Measurements from ENCODE around the gene ANO1.

Gene ANO1

GRCh38 chr11:70139785-70140410 lies 61.8 kb downstream of the ANO1 start:
- H3K27me3 Mint-ChIP-seq = peaks cover 27% of the 10 kb centered on the region

DNA sequence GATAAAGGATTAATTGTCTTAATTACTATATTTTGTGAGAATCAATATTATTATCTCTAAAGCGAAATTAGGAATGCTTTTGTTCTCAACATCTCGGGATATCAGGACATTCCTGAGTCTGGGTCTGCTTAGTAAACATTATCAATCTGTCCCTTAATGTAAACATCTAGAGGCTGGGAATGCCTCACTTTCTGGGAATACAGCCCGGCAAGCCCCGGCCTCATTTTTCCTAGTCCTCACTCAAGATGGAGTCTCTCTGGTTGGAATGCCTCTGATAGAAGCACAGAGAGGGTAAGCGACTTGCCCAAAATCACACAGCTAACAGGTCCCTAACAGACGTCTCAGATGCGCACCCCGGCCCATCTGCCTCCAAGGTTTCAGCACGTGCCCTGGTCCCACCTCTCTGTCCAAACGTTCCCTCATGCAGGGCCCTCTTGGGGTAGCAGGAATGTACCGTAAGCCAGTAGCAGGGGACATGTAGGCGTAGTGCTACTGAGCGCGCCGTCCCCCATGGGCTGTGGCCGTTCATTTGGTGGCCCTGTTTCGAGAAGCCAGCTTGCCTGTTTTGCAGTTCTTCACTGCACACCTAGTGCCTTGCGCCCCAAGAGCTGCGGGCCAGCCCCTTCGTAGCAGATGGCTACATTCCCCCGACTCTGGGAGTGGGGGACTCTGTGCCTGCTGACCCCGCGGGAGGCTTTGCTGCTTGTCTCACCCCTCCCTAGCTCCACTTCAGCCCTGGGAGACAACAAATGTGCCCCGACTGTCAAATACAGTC lies 62.8 kb downstream of the ANO1 start:
- Mint-ChIP-seq H3K27me3 (peaks cover 27% of the 10 kb centered on the region), H3K9me3 (no peaks in the 10 kb centered on the region), H3K4me3 (no peak overlapping the region), H3K36me3 (no peaks in the 10 kb centered on the region), H3K27ac (no peak overlapping the region), H3K4me1 (no peaks in the 10 kb centered on the region)

More at GRCh38 chr11:70139785-70140410, 61.8 kb downstream of the ANO1 start:
- no peaks in the 10 kb centered on the region for H3K36me3 Mint-ChIP-seq
- H3K4me3 Mint-ChIP-seq = no peak overlapping the region
- H3K27ac Mint-ChIP-seq = no peak overlapping the region
- no peaks in the 10 kb centered on the region for H3K4me1 Mint-ChIP-seq
- no peaks in the 10 kb centered on the region for H3K9me3 Mint-ChIP-seq

- Mint-ChIP-seq H3K4me1 (no peaks in the 10 kb centered on the region), H3K27ac (no peak overlapping the region), H3K36me3 (no peaks in the 10 kb centered on the region), H3K27me3 (peaks cover 27% of the 10 kb centered on the region), H3K4me3 (no peak overlapping the region), H3K9me3 (no peaks in the 10 kb centered on the region)
Measured at GRCh38 chr11:70141486-70142220, 63.5 kb downstream of the ANO1 start.

DNA sequence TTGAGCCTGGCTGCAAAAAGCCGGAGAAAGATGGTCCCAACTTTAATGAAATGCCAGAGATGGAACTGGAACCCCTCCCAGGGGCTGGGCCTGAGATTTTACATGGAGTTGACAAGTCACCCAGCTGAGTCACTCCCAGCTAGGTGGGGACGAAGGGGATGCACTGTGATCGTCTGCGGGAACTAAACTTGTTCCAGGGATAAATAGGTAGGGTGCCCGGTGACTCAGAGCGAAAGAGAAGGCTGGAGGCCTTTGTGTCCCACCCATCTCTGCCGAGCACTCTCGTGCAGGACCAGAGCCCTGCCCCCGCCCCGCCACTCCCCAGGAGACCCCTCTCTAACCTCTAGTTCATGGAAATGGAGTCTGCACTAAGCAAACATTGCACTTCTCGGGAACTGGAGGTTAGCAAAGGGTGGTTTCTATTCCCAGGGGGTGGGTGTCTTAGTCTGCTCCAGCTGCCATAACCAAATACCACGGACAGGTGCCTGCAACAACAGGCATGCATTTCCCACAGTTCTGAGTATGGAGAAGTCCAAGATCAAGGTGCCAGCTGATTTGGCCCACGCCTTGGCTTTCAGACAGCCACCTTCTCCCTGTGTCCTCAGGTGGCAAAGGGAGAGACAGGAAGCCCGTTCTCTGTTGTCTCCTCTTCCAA lies 64.2 kb downstream of the ANO1 start:
- no peaks in the 10 kb centered on the region for H3K4me1 Mint-ChIP-seq
- peaks cover 29% of the 10 kb centered on the region for H3K27me3 Mint-ChIP-seq
- H3K4me3 Mint-ChIP-seq = no peak overlapping the region
- H3K36me3 Mint-ChIP-seq = no peaks in the 10 kb centered on the region
- no peak overlapping the region for H3K27ac Mint-ChIP-seq
- no peaks in the 10 kb centered on the region for H3K9me3 Mint-ChIP-seq

GRCh38 chr11:70144262-70144661 lies 66.1 kb downstream of the ANO1 start:
- Mint-ChIP-seq H3K36me3 (no peaks in the 10 kb centered on the region), H3K4me3 (no peak overlapping the region)

DNA sequence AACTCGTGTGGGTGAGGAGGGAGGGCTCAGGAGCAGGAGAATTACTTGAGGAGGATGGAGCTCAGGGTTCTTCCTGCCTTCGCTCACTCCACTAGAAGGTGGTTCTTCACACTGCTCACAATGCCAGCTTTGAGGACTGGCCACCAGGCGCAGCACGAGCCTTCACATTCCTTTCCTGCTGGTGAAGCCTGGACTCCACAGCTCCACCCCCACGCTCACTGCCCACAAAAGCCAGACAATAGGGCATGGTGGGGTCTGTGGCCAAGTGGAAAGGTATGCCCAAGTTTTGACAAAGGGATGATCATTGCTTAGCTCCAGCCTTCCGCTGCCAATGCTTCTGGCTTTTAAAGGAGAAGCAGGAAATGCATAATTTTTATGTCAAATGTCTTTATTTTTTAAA lies 67.0 kb downstream of the ANO1 start:
- peaks cover 29% of the 10 kb centered on the region for H3K27me3 Mint-ChIP-seq
- H3K4me3 Mint-ChIP-seq = no peak overlapping the region
- no peaks in the 10 kb centered on the region for H3K9me3 Mint-ChIP-seq
- H3K27ac Mint-ChIP-seq = no peak overlapping the region
- H3K36me3 Mint-ChIP-seq = no peaks in the 10 kb centered on the region
- no peaks in the 10 kb centered on the region for H3K4me1 Mint-ChIP-seq

More at GRCh38 chr11:70144262-70144661, 66.1 kb downstream of the ANO1 start:
- no peaks in the 10 kb centered on the region for H3K9me3 Mint-ChIP-seq
- H3K4me1 Mint-ChIP-seq = no peaks in the 10 kb centered on the region
- H3K27me3 Mint-ChIP-seq = peaks cover 32% of the 10 kb centered on the region
- H3K27ac Mint-ChIP-seq = no peak overlapping the region

GRCh38 chr11:70145841-70146240 lies 67.7 kb downstream of the ANO1 start:
- Mint-ChIP-seq H3K36me3 (no peaks in the 10 kb centered on the region), H3K9me3 (no peaks in the 10 kb centered on the region), H3K27me3 (peaks cover 27% of the 10 kb centered on the region), H3K27ac (no peak overlapping the region), H3K4me3 (no peak overlapping the region), H3K4me1 (no peaks in the 10 kb centered on the region)

- H3K9me3 Mint-ChIP-seq = no peaks in the 10 kb centered on the region
- H3K4me3 Mint-ChIP-seq = no peak overlapping the region
- H3K27me3 Mint-ChIP-seq = peaks cover 27% of the 10 kb centered on the region
- H3K27ac Mint-ChIP-seq = no peak overlapping the region
- no peaks in the 10 kb centered on the region for H3K36me3 Mint-ChIP-seq
- no peaks in the 10 kb centered on the region for H3K4me1 Mint-ChIP-seq
Measured at GRCh38 chr11:70146299-70146698, 68.2 kb downstream of the ANO1 start.

- Mint-ChIP-seq H3K36me3 (no peaks in the 10 kb centered on the region), H3K4me3 (no peak overlapping the region), H3K9me3 (no peaks in the 10 kb centered on the region), H3K4me1 (no peaks in the 10 kb centered on the region), H3K27ac (no peak overlapping the region), H3K27me3 (peaks cover 22% of the 10 kb centered on the region)
Measured at GRCh38 chr11:70146895-70147520, 68.9 kb downstream of the ANO1 start.

DNA sequence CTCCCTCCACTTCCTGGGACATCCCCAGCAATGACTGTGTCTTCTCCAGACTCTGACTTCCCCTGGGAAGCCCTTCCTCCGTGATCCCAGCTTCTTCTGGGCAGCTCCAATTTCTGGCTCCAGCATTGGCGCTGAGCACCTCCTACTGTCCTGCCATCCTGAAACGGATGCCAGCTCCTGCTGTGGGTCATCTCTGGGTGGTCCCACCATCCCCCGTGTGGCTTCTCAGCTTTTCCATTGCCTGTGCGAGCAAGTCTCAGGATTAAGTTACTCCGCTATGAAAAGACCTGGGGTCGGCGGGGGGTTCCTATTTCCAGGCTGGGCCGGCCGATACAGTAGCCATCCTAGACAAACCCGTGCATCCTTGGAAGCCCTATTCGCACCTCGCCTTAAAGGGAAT lies 69.6 kb downstream of the ANO1 start:
- Mint-ChIP-seq H3K27me3 (peaks cover 20% of the 10 kb centered on the region), H3K36me3 (no peaks in the 10 kb centered on the region), H3K9me3 (no peaks in the 10 kb centered on the region), H3K27ac (no peak overlapping the region), H3K4me1 (no peaks in the 10 kb centered on the region), H3K4me3 (no peak overlapping the region)

DNA sequence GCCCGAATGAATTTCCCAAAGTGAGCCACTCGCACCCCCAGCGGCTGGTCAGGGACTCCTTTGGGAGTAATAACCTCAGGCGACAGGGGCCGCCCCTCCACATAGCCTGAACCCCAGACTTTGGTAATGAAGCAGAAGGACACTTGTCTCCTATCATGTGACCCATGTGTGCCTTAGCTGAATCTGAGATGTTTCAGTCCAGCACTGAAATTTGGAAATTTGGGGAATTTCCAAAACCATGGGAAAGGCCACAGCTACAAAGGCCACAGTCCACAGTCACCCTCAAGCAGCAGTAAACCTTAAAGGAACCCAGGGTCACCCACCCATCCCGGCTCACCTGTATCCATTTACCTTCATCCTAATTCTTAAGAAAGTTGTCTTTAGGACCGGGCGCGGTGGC lies 73.6 kb downstream of the ANO1 start:
- H3K4me3 Mint-ChIP-seq = no peak overlapping the region
- H3K27me3 Mint-ChIP-seq = peaks cover 5% of the 10 kb centered on the region
- H3K4me1 Mint-ChIP-seq = no peaks in the 10 kb centered on the region

GRCh38 chr11:70153133-70153727 lies 75.1 kb downstream of the ANO1 start:
- Mint-ChIP-seq H3K27me3 (no peaks in the 10 kb centered on the region), H3K4me3 (no peak overlapping the region), H3K4me1 (no peaks in the 10 kb centered on the region), H3K27ac (no peak overlapping the region), H3K9me3 (no peaks in the 10 kb centered on the region), H3K36me3 (no peaks in the 10 kb centered on the region)

More for the DNA sequence above, 73.6 kb downstream of the ANO1 start:
- no peaks in the 10 kb centered on the region for H3K9me3 Mint-ChIP-seq
- H3K27ac Mint-ChIP-seq = no peak overlapping the region
- H3K36me3 Mint-ChIP-seq = no peaks in the 10 kb centered on the region

- H3K27me3 Mint-ChIP-seq = no peaks in the 10 kb centered on the region
- H3K36me3 Mint-ChIP-seq = no peaks in the 10 kb centered on the region
- H3K4me1 Mint-ChIP-seq = no peaks in the 10 kb centered on the region
- no peaks in the 10 kb centered on the region for H3K9me3 Mint-ChIP-seq
- no peak overlapping the region for H3K4me3 Mint-ChIP-seq
- H3K27ac Mint-ChIP-seq = no peak overlapping the region
Measured at GRCh38 chr11:70155386-70155785, 77.3 kb downstream of the ANO1 start.

GRCh38 chr11:70156291-70157037 lies 78.3 kb downstream of the ANO1 start:
- Mint-ChIP-seq H3K27me3 (peaks cover 2% of the 10 kb centered on the region), H3K9me3 (no peaks in the 10 kb centered on the region), H3K36me3 (no peaks in the 10 kb centered on the region), H3K4me3 (no peak overlapping the region), H3K4me1 (no peaks in the 10 kb centered on the region), H3K27ac (no peak overlapping the region)
